ENCODE data around the gene OCRL.

DNA sequence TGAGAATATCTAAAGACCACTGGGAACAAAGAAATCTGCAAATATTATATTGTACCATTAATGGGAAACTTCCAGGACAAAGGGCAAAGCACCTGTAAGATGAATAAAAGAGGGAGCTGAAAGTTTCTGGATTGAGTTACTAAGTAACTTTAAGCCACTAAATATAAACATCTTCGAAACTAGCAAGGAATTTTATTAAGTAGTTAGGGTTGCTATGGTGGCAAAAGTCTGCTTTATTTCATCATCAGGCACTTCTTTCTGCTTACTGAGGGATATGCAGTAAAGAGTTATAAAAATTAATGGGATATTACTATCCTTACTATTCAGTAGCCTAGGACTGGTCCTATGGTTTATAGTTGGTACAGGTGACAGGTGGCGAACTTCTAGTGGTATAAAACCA, 49.7 kb upstream of the OCRL start:
- TF ChIP-seq CTCF (conservative IDR thresholded peaks at IDR 0.05; ENCODE audit: low read length), result no peak
- no peak for TF ChIP-seq EZH2phosphoT487 (IDR thresholded peaks at IDR 0.05; ENCODE audit: borderline replicate concordance)

Measured in Loucy (cell line).